ENCODE data around the gene ZCCHC24. TPM values are rescaled to one million over a fixed set of nuclear protein-coding genes. Genes with fewer than 3 reads are reported as not detected.
A peak's percentile ranks its signal among the peaks of the same experiment; 100 is the strongest.

The ZCCHC24 gene
- total and polyA plus RNA-seq, 11 donors = 18.7 to 122 (median 49.6) TPM

DNA sequence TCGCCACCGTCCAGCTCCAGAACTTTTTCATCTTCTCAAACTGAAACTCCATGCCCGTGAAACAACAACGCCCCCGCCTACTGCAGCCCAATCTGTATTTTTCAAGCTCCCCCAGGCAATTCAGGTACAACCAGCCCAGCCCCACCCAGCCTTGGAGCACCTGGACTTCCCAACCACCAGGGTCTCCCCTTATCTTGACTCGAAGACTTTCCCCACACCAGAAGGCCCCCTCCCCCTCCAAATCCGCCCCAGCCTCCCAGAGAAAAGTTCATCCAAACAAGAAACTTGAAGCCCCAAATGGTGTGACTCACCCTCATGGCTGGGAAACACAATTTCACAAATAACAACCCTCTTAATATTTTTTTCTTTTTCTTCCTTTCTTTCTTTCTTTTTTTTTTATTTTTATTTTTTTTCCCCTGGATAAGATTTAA, 10.6 kb downstream of the ZCCHC24 start:
- ATAC-seq (peak in 1 of 4 donors; percentile 10), DNase-seq (peak in 1 of 5 donors; percentile 21)
- Histone ChIP-seq H3K36me3 (peaks cover 0 to 44% (median 29%) of the 10 kb centered on the region in 9 donors), H3K9me3 (no peaks in the 10 kb centered on the region), H3K4me3 (peak overlapping the region in 3 of 12 donors; percentile 13 to 31 (median 30)), H3K27ac (peak overlapping the region; percentile 72 to 94 (median 89)), H3K27me3 (no peaks in the 10 kb centered on the region), H3K4me1 (peaks cover 28 to 96% (median 82%) of the 10 kb centered on the region in 12 donors)
- TF ChIP-seq CTCF (IDR thresholded peaks at IDR 0.05) = no peak
- no peak for TF ChIP-seq POLR2A (IDR thresholded peaks at IDR 0.05)
- intact Hi-C loops (cut with DNase I) = loop anchor here in 1 of 10 donors (5.0 kb wide), 1 partner anchor 33 kb away; no protein-coding TSS in a partner anchor
- 70 to 72% (median 71%) methylated on average over 7 of the region's 7 CpGs for WGBS, 4 donors

GRCh38 chr10:79434223-79434687, 11.2 kb downstream of the ZCCHC24 start:
- WGBS, 4 donors = 82 to 84% (median 83%) methylated on average over 3 to 5 of the region's 5 CpGs
- peaks cover 0 to 49% (median 35%) of the 10 kb centered on the region in 9 donors for H3K36me3 ChIP-seq

GRCh38 chr10:79433324-79434222, 11.9 kb downstream of the ZCCHC24 start:
- ATAC-seq (peak; percentile 32 to 63 (median 52)), DNase-seq (peak in 3 of 5 donors; percentile 30 to 76 (median 50))
- peak overlapping the region in 11 of 12 donors; percentile 14 to 94 (median 90) for H3K27ac ChIP-seq
- H3K36me3 ChIP-seq = peaks cover 0 to 52% (median 38%) of the 10 kb centered on the region in 9 donors
- H3K9me3 ChIP-seq = no peaks in the 10 kb centered on the region
- WGBS, 4 donors = 48 to 57% (median 49%) methylated on average over 11 to 13 of the region's 13 CpGs
- TF ChIP-seq CTCF (IDR thresholded peaks at IDR 0.05) (no peak), POLR2A (IDR thresholded peaks at IDR 0.05) (no peak)
- intact Hi-C loops (cut with DNase I) = no loop called here
- H3K4me3 ChIP-seq = no peak overlapping the region
- H3K27me3 ChIP-seq = no peaks in the 10 kb centered on the region
- H3K4me1 ChIP-seq = peaks cover 25 to 86% (median 73%) of the 10 kb centered on the region in 12 donors

More at GRCh38 chr10:79434223-79434687, 11.2 kb downstream of the ZCCHC24 start:
- intact Hi-C loops (cut with DNase I) = no loop called here
- H3K4me1 ChIP-seq = peaks cover 28 to 93% (median 79%) of the 10 kb centered on the region in 12 donors
- TF ChIP-seq POLR2A (IDR thresholded peaks at IDR 0.05) (no peak), CTCF (IDR thresholded peaks at IDR 0.05) (no peak)
- no peak overlapping the region for H3K4me3 ChIP-seq
- DNase-seq = peak in 1 of 5 donors; percentile 6
- H3K27ac ChIP-seq = peak overlapping the region in 11 of 12 donors; percentile 62 to 94 (median 90)
- no peak for ATAC-seq
- H3K27me3 ChIP-seq = no peaks in the 10 kb centered on the region
- H3K9me3 ChIP-seq = no peaks in the 10 kb centered on the region
